Small intestine (tissue), 7 donors: Measurements from ENCODE around the gene ELOVL1. TPM values are rescaled to one million over a fixed set of nuclear protein-coding genes. Genes with fewer than 3 reads are reported as not detected.
"Not testable (repeated sequence)": the region's sequence is repeated elsewhere in the genome, so short reads cannot be mapped to it uniquely, and the experiment has no call there.

Experiments
- DNase-seq, 2 donors: peaks; one replicate each; pipeline versions ENCODE4 v3.0.0 to v3.0.0-alpha.2; 2013
- FAIRE-seq: peaks from 2 replicates; lab custom pipeline; 2012; peaks lifted over from hg19 to GRCh38; lab: Jason Lieb, UNC
- H3K27ac ChIP-seq, 3 donors: one replicate each; pipeline ENCODE4 v1.5.1; 2013; ENCODE audit warnings: low read length in 2 of 3, mild to moderate bottlenecking in 2 of 3, control low read depth in 1 of 3, inconsistent platforms in 1 of 3, low read depth in 1 of 3, moderate library complexity in 1 of 3
- H3K27me3 ChIP-seq, 3 donors: one replicate each; pipeline ENCODE4 v1.6.1; 2013; ENCODE audit warnings: low read length in 3 of 3, inconsistent platforms in 1 of 3; ENCODE audit not compliant: control insufficient read depth in 3 of 3, insufficient read depth in 3 of 3
- H3K36me3 ChIP-seq, 3 donors: one replicate each; pipeline ENCODE4 v1.6.1; 2013; ENCODE audit warnings: low read length in 3 of 3, inconsistent platforms in 1 of 3, low read depth in 1 of 3, mild to moderate bottlenecking in 1 of 3, moderate library complexity in 1 of 3; ENCODE audit not compliant: control insufficient read depth in 3 of 3, insufficient read depth in 2 of 3
- H3K4me1 ChIP-seq, 3 donors: one replicate each; pipeline ENCODE4 v1.6.1; 2013; ENCODE audit warnings: low read length in 2 of 3, inconsistent platforms in 1 of 3, low read depth in 1 of 3, mild to moderate bottlenecking in 1 of 3, moderate library complexity in 1 of 3; ENCODE audit not compliant: control insufficient read depth in 3 of 3, insufficient read depth in 2 of 3
- H3K4me3 ChIP-seq, 3 donors: one replicate each; pipeline ENCODE4 v1.5.1; 2013; ENCODE audit warnings: low read length in 3 of 3, control low read depth in 1 of 3, inconsistent platforms in 1 of 3, low read depth in 1 of 3, mild to moderate bottlenecking in 1 of 3, moderate library complexity in 1 of 3
- H3K9me3 ChIP-seq, 2 donors: one replicate each; pipeline ENCODE4 v1.6.1; 2013; ENCODE audit warnings: low read depth in 1 of 2, low read length in 1 of 2; ENCODE audit not compliant: control insufficient read depth in 2 of 2, insufficient read depth in 1 of 2
- WGBS, 3 donors: extraction: QIAGEN DNeasy Blood & Tissue Kit; methylation state at CpG; one replicate each; pipeline ENCODE4 v1.1.7; 2013; 5-methylcytosine and 5-hydroxymethylcytosine counted together
- polyA plus RNA-seq, 4 donors: library from polyadenylated mRNA; stranded (reverse) in 3 of 4; unstranded in 1 of 4; fragments of 200-250 nt in 3 of 4; fragments of 120-200 nt in 1 of 4; gene quantifications; one replicate each; pipeline versions ENCODE4 v1.2.1 to v1.2.3, GENCODE V29; 2013
- donor health status: healthy with polysubstance abuse.
- donor health status: control.
- donor health status: control.
- donor health status: Bipolar disorder and iron deficiency.
- donor health status: healthy.

The ELOVL1 gene
- polyA plus RNA-seq, 4 donors: 60.6 to 105 (median 71.1) TPM

GRCh38 chr1:43404353-43404752, 36.5 kb upstream of the ELOVL1 start:
- Histone ChIP-seq H3K9me3 (no peaks in the 10 kb centered on the region), H3K4me1 (peaks cover 3 to 20% (median 5%) of the 10 kb centered on the region in 3 donors), H3K4me3 (no peak overlapping the region), H3K27me3 (no peaks in the 10 kb centered on the region), H3K36me3 (peaks cover 14 to 44% (median 16%) of the 10 kb centered on the region in 3 donors), H3K27ac (no peak overlapping the region)
- DNase-seq (no peak), FAIRE-seq (no peak)
- 96 to 99% (median 97%) methylated on average over 6 of the region's 6 CpGs for WGBS, 3 donors

- H3K27ac ChIP-seq: no peak overlapping the region
- no peaks in the 10 kb centered on the region for H3K27me3 ChIP-seq
- H3K4me3 ChIP-seq: no peak overlapping the region
- no peak for FAIRE-seq
- WGBS, 3 donors: 85 to 90% (median 89%) methylated on average over 6 of the region's 6 CpGs
- H3K36me3 ChIP-seq: peaks cover 11 to 33% (median 16%) of the 10 kb centered on the region in 3 donors
- DNase-seq: peak in 1 of 2 donors; percentile 13
- H3K9me3 ChIP-seq: no peaks in the 10 kb centered on the region
- H3K4me1 ChIP-seq: peaks cover 3 to 20% (median 5%) of the 10 kb centered on the region in 3 donors
Observed at GRCh38 chr1:43402089-43402865, 34.5 kb upstream of the ELOVL1 start.

GRCh38 chr1:43400441-43400840, 32.6 kb upstream of the ELOVL1 start:
- 95 to 98% (median 97%) methylated on average over 9 of the region's 9 CpGs for WGBS, 3 donors

GRCh38 chr1:43398227-43398626, 30.4 kb upstream of the ELOVL1 start:
- Histone ChIP-seq H3K27ac (no peak overlapping the region), H3K4me1 (peaks cover 0 to 5% (median 5%) of the 10 kb centered on the region in 3 donors), H3K36me3 (peaks cover 7 to 19% (median 8%) of the 10 kb centered on the region in 3 donors), H3K27me3 (no peaks in the 10 kb centered on the region), H3K9me3 (no peaks in the 10 kb centered on the region), H3K4me3 (no peak overlapping the region)
- no peak for DNase-seq
- 94 to 97% (median 97%) methylated on average over 3 of the region's 3 CpGs for WGBS, 3 donors
- no peak for FAIRE-seq

More at GRCh38 chr1:43400441-43400840, 32.6 kb upstream of the ELOVL1 start:
- DNase-seq, H3K27ac ChIP-seq, FAIRE-seq, H3K9me3 ChIP-seq, H3K4me3 ChIP-seq, H3K27me3 ChIP-seq, H3K4me1 ChIP-seq: not testable (repeated sequence)
- peaks cover 11 to 27% (median 17%) of the 10 kb centered on the region in 3 donors for H3K36me3 ChIP-seq

- 58 to 68% (median 61%) methylated on average over 1 of the region's 1 CpG for WGBS, 3 donors
- no peak overlapping the region for H3K27ac ChIP-seq
- H3K4me1 ChIP-seq: no peaks in the 10 kb centered on the region
- FAIRE-seq (no peak), DNase-seq (no peak)
- H3K9me3 ChIP-seq: no peaks in the 10 kb centered on the region
- H3K4me3 ChIP-seq: no peak overlapping the region
- H3K36me3 ChIP-seq: peaks cover 3 to 16% (median 5%) of the 10 kb centered on the region in 3 donors
- no peaks in the 10 kb centered on the region for H3K27me3 ChIP-seq
Observed at GRCh38 chr1:43396059-43396458, 28.2 kb upstream of the ELOVL1 start.

GRCh38 chr1:43395523-43395922, 27.7 kb upstream of the ELOVL1 start:
- FAIRE-seq (no peak), DNase-seq (no peak)
- WGBS, 3 donors: 91 to 94% (median 94%) methylated on average over 4 of the region's 4 CpGs
- Histone ChIP-seq H3K4me1 (peaks cover 0 to 4% (median 0%) of the 10 kb centered on the region in 3 donors), H3K36me3 (peaks cover 3 to 12% (median 5%) of the 10 kb centered on the region in 3 donors), H3K9me3 (no peaks in the 10 kb centered on the region), H3K4me3 (no peak overlapping the region), H3K27ac (no peak overlapping the region), H3K27me3 (no peaks in the 10 kb centered on the region)

GRCh38 chr1:43392702-43393101, 24.9 kb upstream of the ELOVL1 start:
- FAIRE-seq (no peak), DNase-seq (no peak)
- Histone ChIP-seq H3K27me3 (no peaks in the 10 kb centered on the region), H3K4me3 (no peak overlapping the region), H3K9me3 (no peaks in the 10 kb centered on the region), H3K27ac (no peak overlapping the region), H3K4me1 (peaks cover 2 to 13% (median 7%) of the 10 kb centered on the region in 3 donors), H3K36me3 (peaks cover 3 to 14% (median 5%) of the 10 kb centered on the region in 3 donors)
- 63 to 77% (median 64%) methylated on average over 3 of the region's 3 CpGs for WGBS, 3 donors

- Histone ChIP-seq H3K4me3 (peak within 1 kb of the TSS; percentile 82 to 97 (median 88)), H3K27me3 (no peaks in the 10 kb centered on the region), H3K4me1 (peaks cover 2 to 13% (median 8%) of the 10 kb centered on the region in 3 donors), H3K36me3 (peaks cover 11 to 17% (median 12%) of the 10 kb centered on the region in 3 donors), H3K9me3 (no peaks in the 10 kb centered on the region), H3K27ac (peak within 1 kb of the TSS; percentile 79 to 94 (median 84))
- 0 to 1% (median 1%) methylated on average over 62 to 65 of the region's 65 CpGs for WGBS, 3 donors
- peak; percentile 97 for DNase-seq
- no peak for FAIRE-seq
Observed at GRCh38 chr1:43389326-43390313, 21.8 kb upstream of the ELOVL1 start, which contains the start of the genes MED8 and SZT2. MED8 (minus strand) TSS chr1:43389800; CDS start chr1:43389764, 36 bp downstream. SZT2 (plus strand) TSS chr1:43389899; CDS start chr1:43389969, 70 bp downstream.
